ENCODE results near the gene TCERG1L.
"Not testable (repeated sequence)": the region's sequence is repeated elsewhere in the genome, so short reads cannot be mapped to it uniquely, and the experiment has no call there.

TCERG1L gene

GRCh38 chr10:131116991-131117375, 194.5 kb downstream of the TCERG1L start:
- no peak for DNase-seq

- no peak for DNase-seq
These were observed 195.1 kb downstream of the TCERG1L start for GRCh38 chr10:131116216-131116990.

DNA sequence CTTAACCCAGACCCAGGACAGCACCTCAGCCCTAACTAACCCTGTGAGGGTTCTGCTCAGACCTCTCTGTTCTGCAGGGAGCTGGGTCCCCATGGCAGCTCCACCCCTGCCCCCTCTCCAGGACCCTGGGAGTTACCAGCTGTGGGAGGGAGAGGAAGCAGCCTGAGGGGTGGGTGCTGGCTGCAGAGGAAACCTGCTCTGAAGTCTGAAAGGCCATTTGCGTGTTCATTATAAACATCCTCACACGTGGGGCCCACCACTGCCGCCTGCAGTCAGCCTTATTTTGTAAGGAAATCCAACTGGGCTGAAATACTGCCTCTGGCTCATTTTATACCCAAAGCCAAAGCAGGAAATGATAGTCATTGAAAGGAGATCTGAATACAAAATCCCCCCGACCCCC, 195.7 kb downstream of the TCERG1L start:
- no peak for DNase-seq

DNA sequence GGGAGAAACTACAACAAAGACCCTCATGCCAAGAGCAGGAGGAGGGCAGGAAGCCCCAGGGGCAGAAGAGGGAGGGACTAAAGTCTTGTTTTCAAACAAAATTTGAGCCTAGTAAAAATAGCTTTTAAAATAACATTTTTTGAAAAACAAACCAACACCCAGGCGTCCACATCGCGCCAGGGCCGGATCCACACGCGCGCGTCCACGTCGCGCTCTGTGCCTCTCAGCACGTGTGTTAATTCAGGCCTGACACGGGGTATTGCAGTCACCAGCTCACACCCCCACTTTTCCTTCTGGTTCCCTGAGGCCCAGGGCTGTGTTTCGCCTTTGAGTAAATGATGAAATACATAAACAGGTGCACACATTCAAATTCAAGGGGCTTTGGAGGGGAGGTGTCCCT, 196.2 kb downstream of the TCERG1L start:
- DNase-seq = no peak

DNA sequence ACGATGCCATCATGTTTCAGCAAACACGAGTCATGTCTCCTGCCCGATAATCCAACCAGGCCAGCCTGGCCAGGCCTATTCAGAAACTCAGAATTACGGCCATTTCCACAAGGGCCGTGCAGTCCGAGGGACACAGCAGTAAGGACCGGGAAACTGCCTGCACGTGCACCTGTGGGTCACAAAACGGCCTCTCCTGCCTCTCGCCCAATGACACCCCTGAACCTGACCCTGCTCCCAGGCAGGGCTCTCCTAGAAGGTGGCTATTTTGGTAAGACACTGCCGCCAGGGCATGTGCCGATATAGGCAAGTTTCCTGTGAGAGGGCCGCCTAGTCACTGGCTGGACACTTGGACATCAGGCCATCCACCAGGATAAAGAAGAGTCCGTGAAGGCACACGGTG, 196.7 kb downstream of the TCERG1L start:
- DNase-seq = no peak

- DNase-seq = no peak
These were observed 197.7 kb downstream of the TCERG1L start for GRCh38 chr10:131113709-131114291.

DNA sequence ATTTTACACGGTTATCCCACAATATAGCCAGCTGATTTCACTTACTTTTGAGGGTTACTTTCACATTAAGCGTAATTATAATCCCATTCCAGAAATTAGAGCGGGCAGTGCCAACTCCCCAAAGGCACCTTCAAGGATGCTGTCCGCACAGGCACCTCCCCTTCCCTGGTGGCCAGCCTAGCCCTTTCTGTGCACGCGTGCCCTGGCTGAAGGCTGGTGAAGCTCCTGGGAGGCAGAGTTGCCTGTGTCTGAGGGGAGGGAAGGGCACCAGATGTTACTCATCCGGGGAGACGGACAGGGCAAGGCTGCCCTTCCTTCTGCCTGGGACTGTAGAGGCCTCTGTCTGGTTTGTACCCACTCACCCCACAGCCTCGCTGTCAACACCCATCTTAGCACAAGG, 198.4 kb downstream of the TCERG1L start:
- DNase-seq = no peak

- no peak for DNase-seq
These were observed 198.8 kb downstream of the TCERG1L start for GRCh38 chr10:131112691-131113090.

GRCh38 chr10:131111471-131112080, 199.9 kb downstream of the TCERG1L start:
- no peak for DNase-seq

GRCh38 chr10:131111007-131111406, 200.5 kb downstream of the TCERG1L start:
- DNase-seq = no peak

DNA sequence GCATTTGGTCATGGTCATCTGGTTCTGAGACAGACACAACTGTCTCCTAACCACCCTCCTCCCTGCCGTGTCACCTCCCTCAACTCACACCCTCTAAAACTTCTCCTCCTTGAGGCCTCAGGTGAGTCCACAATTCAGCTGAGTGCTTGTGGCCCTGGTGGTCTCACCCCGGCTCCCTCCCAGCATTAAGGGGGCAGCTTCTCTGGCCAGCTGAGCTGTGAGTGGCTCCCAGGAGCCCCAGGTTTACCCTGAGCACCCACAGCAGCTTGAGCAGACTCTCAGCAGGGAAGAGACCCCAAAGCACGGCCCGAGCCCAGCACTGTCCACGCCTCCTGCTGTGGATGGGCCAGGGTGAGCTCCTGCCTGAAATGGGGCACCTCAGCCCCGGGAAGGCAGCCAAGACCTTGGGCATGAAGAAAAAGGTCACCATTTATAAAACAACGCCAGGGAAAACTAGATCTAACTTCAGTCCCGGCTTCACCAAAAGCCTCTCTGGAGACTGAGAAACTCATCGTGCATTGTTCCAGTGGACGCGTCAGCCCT, 201.2 kb downstream of the TCERG1L start:
- DNase-seq = no peak

- no peak for DNase-seq
These were observed 201.8 kb downstream of the TCERG1L start for GRCh38 chr10:131109726-131110125.

GRCh38 chr10:131109291-131109690, 202.2 kb downstream of the TCERG1L start:
- DNase-seq = no peak

DNA sequence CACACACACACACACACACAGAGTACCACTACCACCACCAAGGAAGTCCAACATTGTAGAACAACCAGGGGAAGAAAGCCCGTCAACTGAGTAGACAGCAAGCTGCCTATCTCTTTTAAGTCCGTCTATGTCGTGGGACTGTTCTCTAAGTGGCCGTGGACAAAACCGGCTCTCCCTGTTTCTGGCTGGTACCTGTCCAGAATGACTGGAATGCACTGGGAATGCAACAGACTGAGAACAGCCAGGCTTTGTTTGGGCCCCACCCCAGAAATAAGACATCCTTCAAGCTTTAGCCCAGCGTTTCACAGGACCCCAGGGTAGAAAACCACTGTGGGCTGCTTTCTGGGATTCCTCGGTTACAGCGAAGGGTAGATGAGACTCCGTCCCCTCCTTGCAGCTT, 203.6 kb downstream of the TCERG1L start:
- no peak for DNase-seq

GRCh38 chr10:131102676-131103075, 208.8 kb downstream of the TCERG1L start:
- DNase-seq = peak; percentile 34

GRCh38 chr10:131102147-131102546, 209.4 kb downstream of the TCERG1L start:
- no peak for DNase-seq

DNA sequence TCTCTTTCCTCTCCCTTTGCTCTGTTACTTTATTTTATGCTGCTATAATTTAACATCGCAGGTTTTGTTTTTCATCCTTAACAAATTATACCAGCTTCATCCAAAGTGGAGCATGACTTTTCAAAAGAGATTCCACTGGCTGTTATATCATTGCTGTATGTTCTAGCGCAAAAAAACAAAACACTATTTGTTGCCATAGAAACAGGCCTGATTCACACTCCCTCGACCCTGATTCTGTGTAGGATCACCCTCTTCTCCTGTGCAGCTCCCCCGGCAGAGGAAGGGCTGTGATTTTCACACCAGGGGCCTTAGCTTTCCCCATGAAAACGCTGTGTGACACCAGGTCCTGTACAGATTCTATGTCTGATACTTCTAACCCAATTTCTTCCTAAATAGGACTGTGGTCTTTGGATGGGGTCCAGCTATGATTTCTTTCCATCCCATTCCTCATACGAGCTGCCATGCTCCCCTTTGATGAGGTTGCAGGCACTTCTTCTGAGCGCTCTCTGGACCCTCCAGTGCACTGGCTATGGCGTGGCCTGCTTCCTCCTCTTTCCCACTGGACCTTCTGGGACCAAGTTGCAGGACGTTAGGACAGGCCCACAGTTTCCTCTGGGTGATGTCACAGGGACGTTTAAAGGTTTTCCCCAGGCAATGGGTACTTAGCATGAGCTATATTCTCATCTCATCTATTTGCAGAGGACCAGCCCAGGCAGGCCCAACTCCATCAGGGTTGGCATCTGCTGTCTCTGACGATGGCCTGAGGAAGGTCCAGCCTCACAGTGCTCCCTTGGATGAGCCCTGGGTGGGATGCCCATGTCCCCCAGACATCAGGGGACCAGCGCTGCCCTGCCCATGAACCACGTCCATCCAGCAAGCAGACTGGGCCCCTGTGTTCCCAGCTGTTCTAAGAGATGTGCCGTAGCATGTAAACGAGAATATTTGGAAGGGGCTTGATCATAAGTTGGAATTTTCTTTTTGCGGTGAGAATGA, 210.8 kb downstream of the TCERG1L start:
- not testable (repeated sequence) for DNase-seq

GRCh38 chr10:131099028-131099726, 212.3 kb downstream of the TCERG1L start:
- no peak for DNase-seq

DNA sequence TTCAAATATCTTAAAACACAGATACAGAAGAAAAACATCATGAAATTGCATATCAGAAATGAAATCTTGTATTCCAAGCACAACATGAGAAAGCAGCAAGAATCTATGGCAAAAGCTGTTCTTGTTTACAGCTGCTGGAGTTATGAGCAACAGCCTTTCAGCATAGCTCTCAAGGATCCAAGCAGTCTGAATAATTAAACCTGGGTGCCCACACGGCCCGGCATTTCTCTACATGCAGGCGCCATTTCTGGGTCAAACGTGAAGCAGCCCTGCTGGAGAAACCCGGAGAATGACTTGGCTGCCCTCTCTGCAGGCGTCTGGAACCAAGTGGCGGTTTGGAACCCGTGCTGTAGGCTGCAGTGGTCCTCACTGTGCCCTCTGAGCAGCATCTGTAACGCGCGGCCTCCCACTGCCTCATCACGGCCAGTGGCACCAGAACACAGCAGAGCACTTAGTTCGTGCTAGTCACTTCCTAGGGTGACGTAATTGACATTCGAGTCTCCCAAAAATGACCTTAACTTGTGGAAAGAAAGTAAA, 213.0 kb downstream of the TCERG1L start:
- no peak for DNase-seq

DNA sequence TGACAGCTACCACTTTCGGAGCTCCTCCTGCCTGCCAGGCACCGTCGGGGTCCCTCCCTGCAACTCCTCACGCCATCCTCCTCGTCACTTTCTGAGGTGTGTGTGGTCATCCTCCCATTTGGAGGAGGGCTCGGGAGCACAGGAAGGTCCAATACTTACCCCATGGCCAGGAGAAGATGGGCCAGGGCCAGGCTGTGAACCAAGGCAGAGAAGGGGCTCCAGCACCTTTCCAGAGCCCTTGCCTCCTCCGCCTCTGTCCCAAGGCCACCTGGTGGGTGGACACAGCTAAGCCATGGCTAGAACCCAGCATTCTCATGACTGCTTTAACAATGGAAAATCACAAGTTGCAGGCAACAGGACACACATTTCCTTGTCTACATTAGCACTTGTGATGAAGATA, 215.5 kb downstream of the TCERG1L start:
- no peak for DNase-seq

GRCh38 chr10:131095313-131095580, 216.3 kb downstream of the TCERG1L start:
- no peak for DNase-seq
